Measurements from ENCODE around the gene KIF1A. TPM values are rescaled to one million over a fixed set of nuclear protein-coding genes. Genes with fewer than 3 reads are reported as not detected.
"Not testable (repeated sequence)": the region's sequence is repeated elsewhere in the genome, so short reads cannot be mapped to it uniquely, and the experiment has no call there.

The KIF1A gene
- total RNA-seq, 2 experiments from 2014 or later = not detected

DNA sequence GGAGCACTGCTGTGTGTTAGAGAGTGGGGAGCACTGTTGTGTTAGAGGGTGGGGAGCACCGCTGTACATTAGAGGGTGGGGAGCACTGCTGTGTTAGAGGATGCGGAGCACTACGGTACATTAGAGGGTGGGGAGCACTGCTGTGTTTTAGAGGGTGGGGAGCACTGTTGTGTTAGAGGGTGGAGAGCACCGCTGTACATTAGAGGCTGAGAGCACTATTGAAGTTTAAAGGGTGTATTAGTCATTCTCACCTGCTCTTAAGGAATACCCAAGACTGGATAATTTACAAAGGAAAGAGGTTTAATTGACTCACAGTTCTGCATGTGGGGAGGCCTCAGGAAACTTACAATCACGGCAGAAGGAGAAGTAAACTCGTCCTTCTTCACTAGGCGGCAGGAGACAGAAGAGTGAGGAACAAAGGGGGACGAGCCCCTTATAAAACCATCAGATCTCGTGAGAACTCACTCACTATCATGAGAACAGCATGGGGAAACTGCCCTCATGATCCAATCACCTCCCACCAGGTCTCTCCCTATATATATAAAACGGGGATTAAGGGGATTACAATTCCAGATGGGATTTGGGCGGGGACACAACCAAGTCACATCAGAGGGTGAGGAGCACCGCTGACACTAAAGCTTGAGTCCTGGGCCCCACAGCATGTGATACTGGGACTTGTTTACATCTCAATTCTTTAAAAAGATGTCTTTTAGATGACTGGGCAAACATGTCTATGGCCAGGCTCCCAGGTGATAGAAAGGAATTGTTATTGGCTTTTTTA lies 29.1 kb upstream of the KIF1A start:
- TF ChIP-seq, protein P1, sequence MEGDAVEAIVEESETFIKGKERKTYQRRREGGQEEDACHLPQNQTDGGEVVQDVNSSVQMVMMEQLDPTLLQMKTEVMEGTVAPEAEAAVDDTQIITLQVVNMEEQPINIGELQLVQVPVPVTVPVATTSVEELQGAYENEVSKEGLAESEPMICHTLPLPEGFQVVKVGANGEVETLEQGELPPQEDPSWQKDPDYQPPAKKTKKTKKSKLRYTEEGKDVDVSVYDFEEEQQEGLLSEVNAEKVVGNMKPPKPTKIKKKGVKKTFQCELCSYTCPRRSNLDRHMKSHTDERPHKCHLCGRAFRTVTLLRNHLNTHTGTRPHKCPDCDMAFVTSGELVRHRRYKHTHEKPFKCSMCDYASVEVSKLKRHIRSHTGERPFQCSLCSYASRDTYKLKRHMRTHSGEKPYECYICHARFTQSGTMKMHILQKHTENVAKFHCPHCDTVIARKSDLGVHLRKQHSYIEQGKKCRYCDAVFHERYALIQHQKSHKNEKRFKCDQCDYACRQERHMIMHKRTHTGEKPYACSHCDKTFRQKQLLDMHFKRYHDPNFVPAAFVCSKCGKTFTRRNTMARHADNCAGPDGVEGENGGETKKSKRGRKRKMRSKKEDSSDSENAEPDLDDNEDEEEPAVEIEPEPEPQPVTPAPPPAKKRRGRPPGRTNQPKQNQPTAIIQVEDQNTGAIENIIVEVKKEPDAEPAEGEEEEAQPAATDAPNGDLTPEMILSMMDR (IDR thresholded peaks at IDR 0.05) = no peak
- no peak overlapping the region for H3K27ac ChIP-seq (ENCODE audit: low read depth in 1 of 2, low read length in 2 of 2)
- no peaks in the 10 kb centered on the region for H3K9me3 Mint-ChIP-seq
- ChIA-PET CTCF (no interaction called here), POLR2A (no interaction called here)
- no peak overlapping the region for H3K4me3 Mint-ChIP-seq
- peaks cover 0 to 2% of the 10 kb centered on the region in 2 experiments for H3K9me3 ChIP-seq (ENCODE audit: control insufficient read depth in 1 of 2, insufficient read depth in 1 of 2, low read length in 2 of 2)
- no peak for ATAC-seq (ENCODE audit: poor library complexity)
- no peak overlapping the region for H3K4me3 ChIP-seq (ENCODE audit: low read length)
- no peaks in the 10 kb centered on the region for H3K36me3 Mint-ChIP-seq (ENCODE audit: low read depth)
- intact Hi-C loops (cut with DNase I, micrococcal nuclease) = no loop called here
- H3K27me3 ChIP-seq (ENCODE audit: control insufficient read depth in 1 of 2, insufficient read depth in 2 of 2, low read length in 2 of 2) = no peaks in the 10 kb centered on the region
- H3K4me1 ChIP-seq (ENCODE audit: insufficient read depth, low read length) = no peaks in the 10 kb centered on the region
- no peak for DNase-seq
- no peaks in the 10 kb centered on the region for H3K4me1 Mint-ChIP-seq (ENCODE audit: low read depth)
- H3K27ac Mint-ChIP-seq = no peak overlapping the region
- peaks cover 3% of the 10 kb centered on the region for H3K27me3 Mint-ChIP-seq
- no peaks in the 10 kb centered on the region for H3K36me3 ChIP-seq (ENCODE audit: insufficient read depth, low read length)

DNA sequence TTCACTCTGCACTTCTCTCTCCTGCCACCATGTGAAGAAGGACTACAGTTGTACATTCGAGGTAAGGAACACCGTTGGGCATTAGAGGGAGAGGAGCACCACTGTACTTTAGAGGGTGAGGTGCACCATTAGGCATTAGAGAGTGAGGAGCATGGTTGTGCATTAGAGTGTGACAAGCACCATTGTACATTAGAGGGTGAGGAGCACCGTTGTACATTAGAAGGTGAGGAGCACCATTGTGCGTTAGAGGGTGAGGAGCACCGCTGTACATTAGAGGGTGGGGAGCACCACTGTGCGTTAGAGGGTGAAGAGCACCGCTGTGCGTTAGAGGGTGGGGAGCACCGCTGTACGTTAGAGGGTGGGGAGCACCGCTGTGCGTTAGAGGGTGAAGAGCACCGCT lies 27.8 kb upstream of the KIF1A start:
- Mint-ChIP-seq H3K9me3 (no peaks in the 10 kb centered on the region), H3K27me3 (peaks cover 3% of the 10 kb centered on the region), H3K4me3 (no peak overlapping the region), H3K36me3 (ENCODE audit: low read depth) (no peaks in the 10 kb centered on the region), H3K4me1 (ENCODE audit: low read depth) (no peaks in the 10 kb centered on the region), H3K27ac (no peak overlapping the region)
- no peaks in the 10 kb centered on the region for H3K36me3 ChIP-seq (ENCODE audit: insufficient read depth, low read length)
- H3K4me1 ChIP-seq (ENCODE audit: insufficient read depth, low read length) = no peaks in the 10 kb centered on the region
- no peaks in the 10 kb centered on the region for H3K27me3 ChIP-seq (ENCODE audit: control insufficient read depth in 1 of 2, insufficient read depth in 2 of 2, low read length in 2 of 2)
- no peaks in the 10 kb centered on the region for H3K9me3 ChIP-seq (ENCODE audit: control insufficient read depth in 1 of 2, insufficient read depth in 1 of 2, low read length in 2 of 2)
- ATAC-seq (ENCODE audit: poor library complexity) (no peak), DNase-seq (no peak)
- no peak overlapping the region for H3K4me3 ChIP-seq (ENCODE audit: low read length)
- CTCF ChIA-PET = no interaction called here
- no peak overlapping the region for H3K27ac ChIP-seq (ENCODE audit: low read depth in 1 of 2, low read length in 2 of 2)
- TF ChIP-seq, protein P1 (IDR thresholded peaks at IDR 0.05) = no peak
- intact Hi-C loops (cut with DNase I, micrococcal nuclease) = no loop called here
- POLR2A ChIA-PET = no interaction called here

DNA sequence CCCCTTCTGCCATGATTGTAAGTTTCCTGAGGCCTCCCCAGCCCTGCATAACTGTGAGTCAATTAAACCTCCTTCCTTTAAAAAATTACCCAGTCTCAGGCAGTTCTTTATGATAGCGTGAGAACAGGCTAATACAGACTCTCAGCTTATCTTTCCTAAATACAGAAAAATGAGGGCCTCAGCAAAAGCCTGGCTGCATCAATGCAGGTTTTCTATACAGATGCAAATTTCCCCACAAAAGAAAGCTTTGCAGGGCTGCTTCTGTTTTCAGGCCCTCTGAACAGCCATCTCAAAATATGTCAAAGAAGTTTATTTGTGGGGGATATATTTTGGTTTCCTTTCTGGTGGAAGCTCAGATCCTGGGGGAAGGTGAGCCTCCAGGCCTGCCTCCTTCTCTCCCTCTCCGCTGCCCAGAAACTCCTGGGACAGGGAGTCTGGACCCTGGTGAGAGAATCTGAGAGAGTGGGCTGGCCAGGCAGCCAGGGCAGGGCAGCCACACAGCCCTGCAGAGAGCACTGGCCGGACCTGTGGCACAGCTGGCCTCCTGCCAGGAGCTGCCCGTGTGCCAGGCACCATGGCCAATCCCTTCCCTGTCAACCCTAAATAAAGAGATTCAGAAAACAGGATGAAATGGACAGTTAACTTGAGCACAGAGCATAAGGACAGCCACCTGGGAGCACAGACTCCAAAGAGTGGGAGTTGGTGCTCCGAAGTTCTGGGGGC lies 27.0 kb upstream of the KIF1A start:
- no peak for ATAC-seq (ENCODE audit: poor library complexity)
- ChIA-PET CTCF (no interaction called here), POLR2A (no interaction called here)
- H3K4me1 Mint-ChIP-seq (ENCODE audit: low read depth) = no peaks in the 10 kb centered on the region
- H3K9me3 Mint-ChIP-seq = no peaks in the 10 kb centered on the region
- Histone ChIP-seq H3K27ac (ENCODE audit: low read depth in 1 of 2, low read length in 2 of 2) (no peak overlapping the region), H3K27me3 (ENCODE audit: control insufficient read depth in 1 of 2, insufficient read depth in 2 of 2, low read length in 2 of 2) (no peaks in the 10 kb centered on the region), H3K4me1 (ENCODE audit: insufficient read depth, low read length) (no peaks in the 10 kb centered on the region), H3K4me3 (ENCODE audit: low read length) (no peak overlapping the region), H3K36me3 (ENCODE audit: insufficient read depth, low read length) (no peaks in the 10 kb centered on the region), H3K9me3 (ENCODE audit: control insufficient read depth in 1 of 2, insufficient read depth in 1 of 2, low read length in 2 of 2) (no peaks in the 10 kb centered on the region)
- no peak for DNase-seq
- intact Hi-C loops (cut with DNase I, micrococcal nuclease) = no loop called here
- H3K36me3 Mint-ChIP-seq (ENCODE audit: low read depth) = no peaks in the 10 kb centered on the region
- peaks cover 3% of the 10 kb centered on the region for H3K27me3 Mint-ChIP-seq
- TF ChIP-seq, protein P1 (IDR thresholded peaks at IDR 0.05) = no peak
- H3K4me3 Mint-ChIP-seq = no peak overlapping the region
- no peak overlapping the region for H3K27ac Mint-ChIP-seq

DNA sequence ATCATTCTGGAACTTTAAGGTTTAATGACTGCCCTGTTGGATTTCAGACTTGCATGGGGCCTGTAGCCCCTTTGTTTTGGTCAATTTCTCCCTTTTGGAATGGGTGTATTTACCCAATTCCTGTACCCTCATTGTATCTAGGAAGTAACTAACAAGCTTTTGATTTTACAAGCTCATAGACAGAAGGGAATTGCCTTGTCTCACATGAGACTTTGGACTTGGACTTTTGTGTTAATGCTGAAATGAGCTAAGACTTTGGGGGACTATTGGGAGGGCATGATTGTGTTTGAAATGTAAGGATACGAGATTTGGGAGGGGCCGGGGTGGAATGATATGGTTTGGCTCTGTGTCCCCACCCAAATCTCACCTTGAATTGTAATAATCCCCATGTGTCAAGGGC lies 26.3 kb upstream of the KIF1A start:
- ATAC-seq (ENCODE audit: poor library complexity); H3K4me3 ChIP-seq (ENCODE audit: low read length); H3K27ac Mint-ChIP-seq; POLR2A ChIA-PET; H3K36me3 Mint-ChIP-seq (ENCODE audit: low read depth); H3K9me3 Mint-ChIP-seq; DNase-seq; H3K4me3 Mint-ChIP-seq; CTCF ChIA-PET; H3K27ac ChIP-seq (ENCODE audit: low read depth in 1 of 2, low read length in 2 of 2); H3K27me3 ChIP-seq (ENCODE audit: control insufficient read depth in 1 of 2, insufficient read depth in 2 of 2, low read length in 2 of 2); H3K36me3 ChIP-seq (ENCODE audit: insufficient read depth, low read length); H3K4me1 Mint-ChIP-seq (ENCODE audit: low read depth); intact Hi-C loops (cut with DNase I, micrococcal nuclease); H3K4me1 ChIP-seq (ENCODE audit: insufficient read depth, low read length); H3K27me3 Mint-ChIP-seq; H3K9me3 ChIP-seq (ENCODE audit: control insufficient read depth in 1 of 2, insufficient read depth in 1 of 2, low read length in 2 of 2): not testable (repeated sequence)
